K562 (cell line): ENCODE results near the gene HES3. TPM values are rescaled to one million over a fixed set of nuclear protein-coding genes. Genes with fewer than 3 reads are reported as not detected.

Experiments used
- CTBP1 ChIP-seq: fragments of 450-650 bp; IDR thresholded peaks from 2 replicates; pipeline ENCODE4 v1.6.1; 2016; ENCODE audit warnings: borderline replicate concordance
- FOSL1 ChIP-seq: fragments of 200-800 bp; sonication (Bioruptor generic); conservative IDR thresholded peaks from 2 replicates; pipeline ENCODE4 v1.6.1; 2016; ENCODE audit warnings: missing genetic modification characterization, missing compliant biosample characterization
- PHF8 ChIP-seq: fragments of 200-600 bp; sonication (generic); IDR thresholded peaks from 2 replicates; pipeline ENCODE4 v1.6.1; 2012; ENCODE audit warnings: mixed run types, mild to moderate bottlenecking, inconsistent platforms, low read length, moderate library complexity, borderline replicate concordance
- SETDB1 ChIP-seq: IDR thresholded peaks from one replicate; pipeline ENCODE4 v1.6.1; 2012; ENCODE audit warnings: low read length, control low read depth, inconsistent platforms
- TCF7 ChIP-seq: sonication (generic); IDR thresholded peaks from 2 replicates; pipeline ENCODE4 v1.6.1; 2016; ENCODE audit warnings: antibody characterized with exemption, borderline replicate concordance
- TEAD1 ChIP-seq, 2 experiments: fragments of 450-650 bp in 1 of 2; sonication (generic) in 1 of 2; formaldehyde crosslinking; IDR thresholded peaks; 2 replicates each; pipeline versions ENCODE4 v1.4.0 to v1.8.0; 2020 to 2022; ENCODE audit warnings: mild to moderate bottlenecking in 2 of 2, missing genetic modification reagents in 1 of 2
- ZNF24 ChIP-seq: fragments of 450-650 bp; IDR thresholded peaks from 2 replicates; pipeline ENCODE4 v1.6.1; 2016
- ZNF324 ChIP-seq: fragments of 250-450 bp; sonication (Bioruptor Pico); IDR thresholded peaks from 2 replicates; pipeline ENCODE4 v1.4.0; 2020; ENCODE audit warnings: mild to moderate bottlenecking
- polyA plus RNA-seq, 8 experiments: library from polyadenylated mRNA; depleted of rRNA in 4 of 8; stranded (reverse) in 5 of 8; unstranded in 3 of 8; fragments of >200 nt; fragmentation: Nextera tagmentation in 2 of 8; fragmentation: Illumina TruSeq in 1 of 8; extraction: Ambion mirVana in 2 of 8; extraction: Trizol in 1 of 8; gene quantifications; 2 replicates each; pipeline versions ENCODE4 v1.2.1 to v1.2.3, GENCODE V29; 2011 to 2014; ENCODE audit warnings: inconsistent platforms in 1 of 8, missing spikeins in 1 of 8
- total RNA-seq, 7 experiments: library from RNA; depleted of rRNA in 6 of 7; stranded (reverse); fragments of >200 nt in 6 of 7; fragmentation: Illumina TruSeq in 2 of 7; extraction: Trizol in 2 of 7; gene quantifications; 2 replicates each; pipeline versions ENCODE4 v1.2.1 to v1.2.3, GENCODE V29; 2011 to 2021; ENCODE audit warnings: low replicate concordance in 1 of 7
- TF ChIP-seq, protein P1 (sequence below), 2 experiments: fragments of 450-650 bp; IDR thresholded peaks; 2 replicates each; pipeline ENCODE4 v1.6.1; 2016
- TF ChIP-seq, protein P2 (sequence below): fragments of 450-650 bp; IDR thresholded peaks from 2 replicates; pipeline ENCODE4 v1.6.1; 2016; ENCODE audit warnings: borderline replicate concordance
- TF ChIP-seq, protein P3 (sequence below): fragments of 250-450 bp; sonication (Bioruptor Pico); IDR thresholded peaks from 2 replicates; pipeline ENCODE4 v1.4.0; 2020; ENCODE audit warnings: mild to moderate bottlenecking, moderate library complexity
- TF ChIP-seq, protein P4 (sequence below): fragments of 150-350 bp; conservative IDR thresholded peaks from 2 replicates; pipeline ENCODE4 v1.6.1; 2014; ENCODE audit warnings: low read length
- TF ChIP-seq, protein P5 (sequence below): sonication (generic); formaldehyde crosslinking; IDR thresholded peaks from 2 replicates; pipeline ENCODE4 v1.8.1; 2023; ENCODE audit warnings: mild to moderate bottlenecking, missing genetic modification reagents
- TF ChIP-seq, protein P6 (sequence below): fragments of 450-650 bp; IDR thresholded peaks from 2 replicates; pipeline ENCODE4 v1.6.1; 2016; ENCODE audit warnings: antibody characterized with exemption

HES3 gene
- total and polyA plus RNA-seq, 9 of the 15 experiments (the other 6 are each of a cell fraction or from before 2014, with no cell fraction given), result not detected

DNA sequence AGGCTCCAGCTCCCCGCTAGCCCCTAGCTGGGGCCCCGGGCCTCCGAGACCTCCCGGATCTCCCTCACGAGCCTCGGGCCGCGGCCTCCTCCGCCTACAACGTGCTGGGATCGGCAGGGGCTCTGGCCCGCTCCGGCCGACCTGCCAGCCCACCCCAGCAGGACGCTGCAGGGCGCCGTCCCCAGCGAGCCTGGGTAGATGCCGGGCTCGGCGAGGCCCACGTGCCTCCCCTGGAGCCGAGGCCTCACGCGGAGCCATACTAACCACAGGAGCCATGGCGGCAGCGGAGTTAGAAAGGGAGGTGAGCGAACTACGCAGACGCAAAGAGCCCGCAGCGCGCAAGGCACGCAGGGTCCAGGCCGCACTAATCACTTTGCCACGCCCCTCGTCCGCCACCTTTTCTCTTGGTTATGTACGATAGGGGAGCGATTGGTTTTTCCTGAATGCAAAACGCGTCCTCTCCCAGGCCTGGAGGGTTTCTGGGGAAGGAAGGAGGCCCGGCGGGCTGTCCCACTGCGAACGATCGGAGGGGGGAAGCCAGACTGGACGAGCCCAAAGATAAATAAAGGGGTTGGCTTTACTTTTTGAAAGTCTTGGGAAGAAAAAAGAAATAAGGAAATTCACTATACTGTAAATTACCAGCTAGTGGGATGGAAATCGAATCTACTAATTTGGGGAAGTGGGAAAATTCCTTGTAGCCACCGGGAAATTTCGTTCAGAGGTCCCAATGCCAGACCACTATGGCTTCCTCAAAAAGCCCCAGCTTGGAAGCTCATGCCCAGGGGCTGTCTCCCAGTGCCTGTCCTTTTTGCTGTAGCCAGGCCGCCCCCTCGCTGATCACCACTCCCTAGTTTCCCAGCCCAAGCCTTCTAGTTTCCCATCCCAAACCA is 44.4 kb upstream of the HES3 start, which contains the start of gene RPL22 (continued):
- TF ChIP-seq, protein P1, sequence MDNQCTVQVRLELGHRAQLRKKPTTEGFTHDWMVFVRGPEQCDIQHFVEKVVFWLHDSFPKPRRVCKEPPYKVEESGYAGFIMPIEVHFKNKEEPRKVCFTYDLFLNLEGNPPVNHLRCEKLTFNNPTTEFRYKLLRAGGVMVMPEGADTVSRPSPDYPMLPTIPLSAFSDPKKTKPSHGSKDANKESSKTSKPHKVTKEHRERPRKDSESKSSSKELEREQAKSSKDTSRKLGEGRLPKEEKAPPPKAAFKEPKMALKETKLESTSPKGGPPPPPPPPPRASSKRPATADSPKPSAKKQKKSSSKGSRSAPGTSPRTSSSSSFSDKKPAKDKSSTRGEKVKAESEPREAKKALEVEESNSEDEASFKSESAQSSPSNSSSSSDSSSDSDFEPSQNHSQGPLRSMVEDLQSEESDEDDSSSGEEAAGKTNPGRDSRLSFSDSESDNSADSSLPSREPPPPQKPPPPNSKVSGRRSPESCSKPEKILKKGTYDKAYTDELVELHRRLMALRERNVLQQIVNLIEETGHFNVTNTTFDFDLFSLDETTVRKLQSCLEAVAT (IDR thresholded peaks at IDR 0.05), result peak in 1 of 2 experiments; percentile 100; a peak in 2 of 4 replicates
- TF ChIP-seq, protein P2, sequence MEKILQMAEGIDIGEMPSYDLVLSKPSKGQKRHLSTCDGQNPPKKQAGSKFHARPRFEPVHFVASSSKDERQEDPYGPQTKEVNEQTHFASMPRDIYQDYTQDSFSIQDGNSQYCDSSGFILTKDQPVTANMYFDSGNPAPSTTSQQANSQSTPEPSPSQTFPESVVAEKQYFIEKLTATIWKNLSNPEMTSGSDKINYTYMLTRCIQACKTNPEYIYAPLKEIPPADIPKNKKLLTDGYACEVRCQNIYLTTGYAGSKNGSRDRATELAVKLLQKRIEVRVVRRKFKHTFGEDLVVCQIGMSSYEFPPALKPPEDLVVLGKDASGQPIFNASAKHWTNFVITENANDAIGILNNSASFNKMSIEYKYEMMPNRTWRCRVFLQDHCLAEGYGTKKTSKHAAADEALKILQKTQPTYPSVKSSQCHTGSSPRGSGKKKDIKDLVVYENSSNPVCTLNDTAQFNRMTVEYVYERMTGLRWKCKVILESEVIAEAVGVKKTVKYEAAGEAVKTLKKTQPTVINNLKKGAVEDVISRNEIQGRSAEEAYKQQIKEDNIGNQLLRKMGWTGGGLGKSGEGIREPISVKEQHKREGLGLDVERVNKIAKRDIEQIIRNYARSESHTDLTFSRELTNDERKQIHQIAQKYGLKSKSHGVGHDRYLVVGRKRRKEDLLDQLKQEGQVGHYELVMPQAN, result peak; percentile 95
- TF ChIP-seq, protein P3, sequence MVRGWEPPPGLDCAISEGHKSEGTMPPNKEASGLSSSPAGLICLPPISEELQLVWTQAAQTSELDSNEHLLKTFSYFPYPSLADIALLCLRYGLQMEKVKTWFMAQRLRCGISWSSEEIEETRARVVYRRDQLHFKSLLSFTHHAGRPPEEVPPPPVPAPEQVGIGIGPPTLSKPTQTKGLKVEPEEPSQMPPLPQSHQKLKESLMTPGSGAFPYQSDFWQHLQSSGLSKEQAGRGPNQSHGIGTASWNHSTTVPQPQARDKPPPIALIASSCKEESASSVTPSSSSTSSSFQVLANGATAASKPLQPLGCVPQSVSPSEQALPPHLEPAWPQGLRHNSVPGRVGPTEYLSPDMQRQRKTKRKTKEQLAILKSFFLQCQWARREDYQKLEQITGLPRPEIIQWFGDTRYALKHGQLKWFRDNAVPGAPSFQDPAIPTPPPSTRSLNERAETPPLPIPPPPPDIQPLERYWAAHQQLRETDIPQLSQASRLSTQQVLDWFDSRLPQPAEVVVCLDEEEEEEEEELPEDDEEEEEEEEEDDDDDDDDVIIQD, result peak; percentile 87; the same call in 1 of the 2 replicates
- TF ChIP-seq, protein P4, sequence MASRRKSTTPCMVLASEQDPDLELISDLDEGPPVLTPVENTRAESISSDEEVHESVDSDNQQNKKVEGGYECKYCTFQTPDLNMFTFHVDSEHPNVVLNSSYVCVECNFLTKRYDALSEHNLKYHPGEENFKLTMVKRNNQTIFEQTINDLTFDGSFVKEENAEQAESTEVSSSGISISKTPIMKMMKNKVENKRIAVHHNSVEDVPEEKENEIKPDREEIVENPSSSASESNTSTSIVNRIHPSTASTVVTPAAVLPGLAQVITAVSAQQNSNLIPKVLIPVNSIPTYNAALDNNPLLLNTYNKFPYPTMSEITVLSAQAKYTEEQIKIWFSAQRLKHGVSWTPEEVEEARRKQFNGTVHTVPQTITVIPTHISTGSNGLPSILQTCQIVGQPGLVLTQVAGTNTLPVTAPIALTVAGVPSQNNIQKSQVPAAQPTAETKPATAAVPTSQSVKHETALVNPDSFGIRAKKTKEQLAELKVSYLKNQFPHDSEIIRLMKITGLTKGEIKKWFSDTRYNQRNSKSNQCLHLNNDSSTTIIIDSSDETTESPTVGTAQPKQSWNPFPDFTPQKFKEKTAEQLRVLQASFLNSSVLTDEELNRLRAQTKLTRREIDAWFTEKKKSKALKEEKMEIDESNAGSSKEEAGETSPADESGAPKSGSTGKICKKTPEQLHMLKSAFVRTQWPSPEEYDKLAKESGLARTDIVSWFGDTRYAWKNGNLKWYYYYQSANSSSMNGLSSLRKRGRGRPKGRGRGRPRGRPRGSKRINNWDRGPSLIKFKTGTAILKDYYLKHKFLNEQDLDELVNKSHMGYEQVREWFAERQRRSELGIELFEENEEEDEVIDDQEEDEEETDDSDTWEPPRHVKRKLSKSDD, result peak; percentile 93
- peak; percentile 22 to 95; a peak in 3 of 4 replicates for TF ChIP-seq TEAD1 (CRISPR knock-in tag; IDR thresholded peaks at IDR 0.05)
- peak; percentile 28; the same call in 1 of the 2 replicates for TF ChIP-seq FOSL1 (tag)
- TF ChIP-seq SETDB1, result no peak
- TF ChIP-seq, protein P5, sequence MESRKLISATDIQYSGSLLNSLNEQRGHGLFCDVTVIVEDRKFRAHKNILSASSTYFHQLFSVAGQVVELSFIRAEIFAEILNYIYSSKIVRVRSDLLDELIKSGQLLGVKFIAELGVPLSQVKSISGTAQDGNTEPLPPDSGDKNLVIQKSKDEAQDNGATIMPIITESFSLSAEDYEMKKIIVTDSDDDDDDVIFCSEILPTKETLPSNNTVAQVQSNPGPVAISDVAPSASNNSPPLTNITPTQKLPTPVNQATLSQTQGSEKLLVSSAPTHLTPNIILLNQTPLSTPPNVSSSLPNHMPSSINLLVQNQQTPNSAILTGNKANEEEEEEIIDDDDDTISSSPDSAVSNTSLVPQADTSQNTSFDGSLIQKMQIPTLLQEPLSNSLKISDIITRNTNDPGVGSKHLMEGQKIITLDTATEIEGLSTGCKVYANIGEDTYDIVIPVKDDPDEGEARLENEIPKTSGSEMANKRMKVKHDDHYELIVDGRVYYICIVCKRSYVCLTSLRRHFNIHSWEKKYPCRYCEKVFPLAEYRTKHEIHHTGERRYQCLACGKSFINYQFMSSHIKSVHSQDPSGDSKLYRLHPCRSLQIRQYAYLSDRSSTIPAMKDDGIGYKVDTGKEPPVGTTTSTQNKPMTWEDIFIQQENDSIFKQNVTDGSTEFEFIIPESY (CRISPR knock-in tag), result peak; percentile 78
- TF ChIP-seq, protein P6, sequence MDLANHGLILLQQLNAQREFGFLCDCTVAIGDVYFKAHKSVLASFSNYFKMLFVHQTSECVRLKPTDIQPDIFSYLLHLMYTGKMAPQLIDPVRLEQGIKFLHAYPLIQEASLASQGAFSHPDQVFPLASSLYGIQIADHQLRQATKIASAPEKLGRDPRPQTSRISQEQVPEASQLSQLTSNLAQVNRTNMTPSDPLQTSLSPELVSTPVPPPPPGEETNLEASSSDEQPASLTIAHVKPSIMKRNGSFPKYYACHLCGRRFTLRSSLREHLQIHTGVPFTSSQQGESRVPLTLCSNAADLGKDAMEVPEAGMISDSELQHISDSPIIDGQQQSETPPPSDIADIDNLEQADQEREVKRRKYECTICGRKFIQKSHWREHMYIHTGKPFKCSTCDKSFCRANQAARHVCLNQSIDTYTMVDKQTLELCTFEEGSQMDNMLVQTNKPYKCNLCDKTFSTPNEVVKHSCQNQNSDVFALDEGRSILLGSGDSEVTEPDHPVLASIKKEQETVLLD, result peak; percentile 97
- TF ChIP-seq CTBP1, result peak; percentile 76
- TF ChIP-seq ZNF24, result 0 out of 2 replicates have a peak, but pooled peaks have one; percentile 20
- TF ChIP-seq PHF8, result peak; percentile 98
- TF ChIP-seq ZNF324 (CRISPR knock-in tag), result 0 out of 2 replicates have a peak, but pooled peaks have one; percentile 35
- TF ChIP-seq TCF7, result peak; percentile 52; the same call in 1 of the 2 replicates
